BJ (cell line): Measurements from ENCODE around the gene TSPAN10. TPM values are rescaled to one million over a fixed set of nuclear protein-coding genes. Genes with fewer than 3 reads are reported as not detected.

ENCODE experiments used
- CTCF ChIA-PET: fragments of 350-600 bp; formaldehyde crosslinking; extraction: SDS; loops from one replicate; lab custom pipeline; 2021; ENCODE audit warnings: antibody characterized with exemption, inconsistent platforms; lab: Yijun Ruan, JAX
- POLR2A ChIA-PET: fragments of 300-600 bp; sonication (Branson Sonifier 250); formaldehyde crosslinking; extraction: SDS; loops from one replicate; lab custom pipeline; 2021; ENCODE audit warnings: antibody characterized with exemption; lab: Charles Lee
- DNase-seq: peaks from one replicate; pipeline ENCODE4 v3.0.0-alpha.2; 2011; ENCODE audit warnings: low read depth
- H3K27me3 ChIP-seq: 2 replicates; pipeline ENCODE4 v1.6.0; 2011; ENCODE audit warnings: low read length; ENCODE audit not compliant: control insufficient read depth, insufficient read depth
- H3K36me3 ChIP-seq: 2 replicates; pipeline ENCODE4 v1.5.1; 2011; ENCODE audit warnings: low read length; ENCODE audit not compliant: control insufficient read depth, insufficient read depth
- H3K4me3 ChIP-seq: 2 replicates; pipeline ENCODE4 v1.5.1; 2011; ENCODE audit warnings: low read depth, mild to moderate bottlenecking, control low read depth, low read length
- CTCF ChIP-seq: IDR thresholded peaks from 2 replicates; pipeline ENCODE4 v1.5.1; 2011; ENCODE audit warnings: low read depth, mild to moderate bottlenecking, control low read depth, inconsistent platforms, low read length, moderate library complexity; ENCODE audit not compliant: insufficient read depth
- polyA plus RNA-seq: library from polyadenylated mRNA; depleted of rRNA; stranded (reverse); fragments of >200 nt; gene quantifications from 2 replicates; pipeline ENCODE4 v1.2.3, GENCODE V29; 2011

The TSPAN10 gene
- polyA plus RNA-seq, 1 experiment, result 3.0 TPM

GRCh38 chr17:81676906-81677305, 39.9 kb downstream of the TSPAN10 start:
- DNase-seq, result no peak
- POLR2A ChIA-PET, result no interaction called here

GRCh38 chr17:81680150-81680549, 43.2 kb downstream of the TSPAN10 start:
- CTCF ChIA-PET, result no interaction called here
- no peak overlapping the region for H3K4me3 ChIP-seq
- POLR2A ChIA-PET, result no interaction called here
- H3K27me3 ChIP-seq, result no peaks in the 10 kb centered on the region
- no peak for TF ChIP-seq CTCF
- H3K36me3 ChIP-seq, result peaks cover 7% of the 10 kb centered on the region
- no peak for DNase-seq

More at GRCh38 chr17:81676906-81677305, 39.9 kb downstream of the TSPAN10 start:
- Histone ChIP-seq H3K36me3 (peaks cover 19% of the 10 kb centered on the region), H3K4me3 (no peak overlapping the region), H3K27me3 (no peaks in the 10 kb centered on the region)
- TF ChIP-seq CTCF, result no peak
- CTCF ChIA-PET, result no interaction called here

GRCh38 chr17:81681672-81682071, 44.7 kb downstream of the TSPAN10 start:
- Histone ChIP-seq H3K4me3 (no peak overlapping the region), H3K36me3 (peaks cover 17% of the 10 kb centered on the region), H3K27me3 (no peaks in the 10 kb centered on the region)
- CTCF ChIA-PET, result interaction anchor here (1.3 kb wide), 1 partner anchor 30 kb away, joined by 4 read pairs; the partner anchor contains the start of gene SLC25A10
- DNase-seq, result no peak
- TF ChIP-seq CTCF, result no peak
- POLR2A ChIA-PET, result no interaction called here

- POLR2A ChIA-PET, result interaction anchor here (0.6 kb wide), 1 partner anchor 24 kb away, joined by 3 read pairs; no protein-coding TSS in a partner anchor
- no peak for TF ChIP-seq CTCF
- CTCF ChIA-PET, result interaction anchor here (1.3 to 1.5 kb wide), 4 partner anchors 10 to 81 kb away, joined by 3 to 4 read pairs (median 4); partner anchors contain the start of genes MRPL12 and SLC25A10
- Histone ChIP-seq H3K27me3 (no peaks in the 10 kb centered on the region), H3K4me3 (peak overlapping the region; percentile 95), H3K36me3 (peaks cover 28% of the 10 kb centered on the region)
- no peak for DNase-seq
Measured at GRCh38 chr17:81682565-81683207, 45.7 kb downstream of the TSPAN10 start.

GRCh38 chr17:81683208-81683583, 46.2 kb downstream of the TSPAN10 start:
- no peak for TF ChIP-seq CTCF
- DNase-seq, result no peak
- Histone ChIP-seq H3K27me3 (no peaks in the 10 kb centered on the region), H3K4me3 (peak overlapping the region; percentile 95), H3K36me3 (peaks cover 31% of the 10 kb centered on the region)
- CTCF ChIA-PET, result interaction anchor here (0.6 to 1.5 kb wide), 5 partner anchors 11 to 183 kb away, joined by 3 to 4 read pairs (median 3); partner anchors contain the start of gene MRPL12
- POLR2A ChIA-PET, result interaction anchor here (0.6 kb wide), 1 partner anchor 24 kb away, joined by 3 read pairs; no protein-coding TSS in a partner anchor
